GM21825 (cell line): Measurements from ENCODE around the gene GCG.

Source experiments
- ATAC-seq: cut with Tn5 transposase; IDR thresholded peaks from one replicate; pipeline ENCODE4 v1.9.1; 2021; ENCODE audit warnings: mild to moderate bottlenecking, moderate library complexity; ENCODE audit not compliant: unreplicated experiment

GCG gene

GRCh38 chr2:162103443-162104009 is 48.5 kb downstream of the GCG start:
- no peak for ATAC-seq

- no peak for ATAC-seq
Measured at GRCh38 chr2:162100579-162100978, 51.5 kb downstream of the GCG start.

GRCh38 chr2:162099836-162100235 is 52.2 kb downstream of the GCG start:
- no peak for ATAC-seq
